HepG2 (cell line): ENCODE data around the gene PTGDS. TPM values are rescaled to one million over a fixed set of nuclear protein-coding genes. Genes with fewer than 3 reads are reported as not detected.
A peak's percentile ranks its signal among the peaks of the same experiment; 100 is the strongest.

Experiments used
- AKAP8 ChIP-seq: sonication (generic); formaldehyde crosslinking; IDR thresholded peaks from 2 replicates; pipeline ENCODE4 v1.5.1; 2020; ENCODE audit warnings: mild to moderate bottlenecking, missing genetic modification reagents
- ARID2 ChIP-seq: sonication (generic); formaldehyde crosslinking; IDR thresholded peaks from 2 replicates; pipeline ENCODE4 v1.8.1; 2022; ENCODE audit warnings: mild to moderate bottlenecking, missing genetic modification reagents, borderline replicate concordance
- FOXP1 ChIP-seq, 2 experiments: fragments of 450-650 bp in 1 of 2; IDR thresholded peaks; 2 replicates each; pipeline ENCODE4 v1.6.1; 2017 to 2018; ENCODE audit warnings: antibody characterized with exemption in 1 of 2
- NCOA1 ChIP-seq: sonication (generic); formaldehyde crosslinking; IDR thresholded peaks from 2 replicates; pipeline ENCODE4 v1.9.0; 2021; ENCODE audit warnings: missing genetic modification reagents
- NFE2L1 ChIP-seq: sonication (generic); formaldehyde crosslinking; IDR thresholded peaks from 2 replicates; pipeline ENCODE4 v1.4.0; 2020; ENCODE audit warnings: missing genetic modification reagents, mild to moderate bottlenecking, borderline replicate concordance
- RBM39 ChIP-seq: fragments of 200-400 bp; formaldehyde crosslinking; IDR thresholded peaks from one replicate; pipeline ENCODE4 v1.6.1; 2018; ENCODE audit warnings: antibody characterized with exemption, mild to moderate bottlenecking, low read depth, low read length; ENCODE audit not compliant: poor library complexity, severe bottlenecking
- RCOR2 ChIP-seq: IDR thresholded peaks from 2 replicates; pipeline ENCODE4 v1.6.1; 2016; ENCODE audit warnings: missing biosample characterization, missing genetic modification reagents
- SAP130 ChIP-seq: IDR thresholded peaks from 2 replicates; pipeline ENCODE4 v1.6.1; 2016; ENCODE audit warnings: low read depth
- SUZ12 ChIP-seq: fragments of 150-350 bp; IDR thresholded peaks from 2 replicates; pipeline ENCODE4 v1.6.1; 2014; ENCODE audit warnings: low read depth, low read length
- U2AF1 ChIP-seq: fragments of 200-400 bp; formaldehyde crosslinking; optimal IDR thresholded peaks from 2 replicates; pipeline ENCODE3; 2017; ENCODE audit warnings: mild to moderate bottlenecking, low read depth, low read length
- ZBTB7B ChIP-seq: sonication (generic); formaldehyde crosslinking; IDR thresholded peaks from 2 replicates; pipeline ENCODE4 v1.4.0; 2020; ENCODE audit warnings: missing genetic modification reagents
- ZNF12 ChIP-seq: sonication (generic); formaldehyde crosslinking; IDR thresholded peaks from 2 replicates; pipeline ENCODE4 v1.5.0; 2020; ENCODE audit warnings: missing genetic modification reagents
- ZNF160 ChIP-seq: sonication (generic); formaldehyde crosslinking; IDR thresholded peaks from 2 replicates; pipeline ENCODE4 v1.8.0; 2022; ENCODE audit warnings: mild to moderate bottlenecking, inconsistent platforms, missing genetic modification reagents
- ZNF180 ChIP-seq: sonication (generic); formaldehyde crosslinking; IDR thresholded peaks from 2 replicates; pipeline ENCODE4 v1.4.0; 2020; ENCODE audit warnings: low read depth, missing genetic modification reagents, borderline replicate concordance
- ZNF264 ChIP-seq: sonication (generic); formaldehyde crosslinking; IDR thresholded peaks from 2 replicates; pipeline ENCODE4 v1.4.0; 2020; ENCODE audit warnings: missing genetic modification reagents
- ZNF33A ChIP-seq: sonication (generic); formaldehyde crosslinking; IDR thresholded peaks from 2 replicates; pipeline ENCODE4 v1.5.1; 2020; ENCODE audit warnings: missing genetic modification reagents, mild to moderate bottlenecking, moderate library complexity, borderline replicate concordance
- ZNF33B ChIP-seq: sonication (generic); formaldehyde crosslinking; IDR thresholded peaks from 2 replicates; pipeline ENCODE4 v1.5.1; 2020; ENCODE audit warnings: mild to moderate bottlenecking, missing genetic modification reagents
- ZNF552 ChIP-seq: sonication (generic); formaldehyde crosslinking; IDR thresholded peaks from 2 replicates; pipeline ENCODE4 v1.9.0; 2022; ENCODE audit warnings: missing genetic modification reagents, mild to moderate bottlenecking, borderline replicate concordance
- ZNF709 ChIP-seq: sonication (generic); formaldehyde crosslinking; IDR thresholded peaks from 2 replicates; pipeline ENCODE4 v1.5.0; 2020; ENCODE audit warnings: mild to moderate bottlenecking, missing genetic modification reagents
- ZNF850 ChIP-seq: sonication (generic); formaldehyde crosslinking; conservative IDR thresholded peaks from 2 replicates; pipeline ENCODE4 v1.9.0; 2021; ENCODE audit warnings: mild to moderate bottlenecking, missing genetic modification reagents
- polyA plus RNA-seq, 8 experiments: library from polyadenylated mRNA; depleted of rRNA in 3 of 8; stranded (reverse) in 7 of 8; unstranded in 1 of 8; fragments of >200 nt; fragmentation: Illumina TruSeq in 4 of 8; extraction: Trizol in 4 of 8; gene quantifications; 2 replicates each; pipeline versions ENCODE4 v1.2.1 to v1.2.3, GENCODE V29; 2011 to 2016; ENCODE audit warnings: low read depth in 4 of 8, missing spikeins in 1 of 8, mixed read lengths in 1 of 8; ENCODE audit not compliant: insufficient read depth in 1 of 8
- total RNA-seq, 5 experiments: library from RNA; depleted of rRNA; stranded (reverse); fragments of >200 nt; fragmentation: Illumina TruSeq; extraction: Trizol; gene quantifications; 2 replicates each; pipeline ENCODE4 v1.2.3, GENCODE V29; 2016; ENCODE audit warnings: low read depth in 1 of 5
- TF ChIP-seq, protein P1 (sequence below): sonication (generic); formaldehyde crosslinking; IDR thresholded peaks from 2 replicates; pipeline ENCODE4 v1.5.0; 2020; ENCODE audit warnings: mild to moderate bottlenecking, missing genetic modification reagents
- TF ChIP-seq, protein P2 (sequence below): sonication (generic); formaldehyde crosslinking; IDR thresholded peaks from 2 replicates; pipeline ENCODE4 v1.8.0; 2022; ENCODE audit warnings: mild to moderate bottlenecking, missing genetic modification reagents
- TF ChIP-seq, protein P3 (sequence below): sonication (generic); formaldehyde crosslinking; IDR thresholded peaks from 2 replicates; pipeline ENCODE4 v1.4.0; 2020; ENCODE audit warnings: missing genetic modification reagents, borderline replicate concordance

PTGDS gene
- total and polyA plus RNA-seq, 2 of the 13 experiments (the other 11 are each of a cell fraction or from before 2014, with no cell fraction given) = 0.33 to 0.50 TPM

DNA sequence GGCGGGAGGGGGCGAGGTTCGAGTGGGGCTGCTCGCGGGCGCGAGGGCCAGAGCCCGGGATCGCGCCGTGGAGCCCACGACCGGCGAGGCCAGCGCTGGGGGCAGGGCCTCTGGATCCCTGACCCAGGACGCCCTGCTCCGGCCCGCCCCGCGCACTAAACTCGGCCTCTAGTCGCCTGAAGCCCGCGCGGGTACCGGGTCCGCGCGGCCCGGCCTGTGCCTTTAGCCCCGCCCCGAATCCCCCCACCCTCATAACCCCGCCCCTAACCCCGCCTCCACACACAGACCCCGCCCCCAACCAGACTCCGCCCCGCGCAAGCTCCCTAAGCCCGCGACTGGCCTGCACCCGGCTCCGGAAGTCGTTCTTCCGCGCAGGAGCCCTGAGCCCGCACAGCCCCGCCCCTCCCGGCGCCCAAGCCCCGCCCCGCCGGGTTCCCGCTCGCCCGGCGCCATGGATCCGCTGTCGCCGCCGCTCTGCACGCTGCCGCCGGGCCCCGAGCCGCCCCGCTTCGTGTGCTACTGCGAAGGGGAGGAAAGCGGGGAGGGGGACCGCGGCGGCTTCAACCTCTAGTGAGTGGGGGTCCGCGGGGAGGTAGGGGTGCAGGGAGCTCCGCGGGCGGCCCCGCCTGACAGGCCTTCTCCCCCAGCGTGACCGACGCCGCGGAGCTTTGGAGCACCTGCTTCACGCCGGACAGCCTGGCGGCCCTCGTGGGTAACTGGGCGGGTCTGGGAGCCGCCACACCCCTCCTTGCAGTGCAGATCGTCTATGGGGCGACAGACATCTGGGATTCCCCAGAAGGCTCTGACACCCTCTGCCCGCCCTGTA is 14.9 kb downstream of the PTGDS start, which contains the start of gene PAXX (continued):
- TF ChIP-seq, protein P1, sequence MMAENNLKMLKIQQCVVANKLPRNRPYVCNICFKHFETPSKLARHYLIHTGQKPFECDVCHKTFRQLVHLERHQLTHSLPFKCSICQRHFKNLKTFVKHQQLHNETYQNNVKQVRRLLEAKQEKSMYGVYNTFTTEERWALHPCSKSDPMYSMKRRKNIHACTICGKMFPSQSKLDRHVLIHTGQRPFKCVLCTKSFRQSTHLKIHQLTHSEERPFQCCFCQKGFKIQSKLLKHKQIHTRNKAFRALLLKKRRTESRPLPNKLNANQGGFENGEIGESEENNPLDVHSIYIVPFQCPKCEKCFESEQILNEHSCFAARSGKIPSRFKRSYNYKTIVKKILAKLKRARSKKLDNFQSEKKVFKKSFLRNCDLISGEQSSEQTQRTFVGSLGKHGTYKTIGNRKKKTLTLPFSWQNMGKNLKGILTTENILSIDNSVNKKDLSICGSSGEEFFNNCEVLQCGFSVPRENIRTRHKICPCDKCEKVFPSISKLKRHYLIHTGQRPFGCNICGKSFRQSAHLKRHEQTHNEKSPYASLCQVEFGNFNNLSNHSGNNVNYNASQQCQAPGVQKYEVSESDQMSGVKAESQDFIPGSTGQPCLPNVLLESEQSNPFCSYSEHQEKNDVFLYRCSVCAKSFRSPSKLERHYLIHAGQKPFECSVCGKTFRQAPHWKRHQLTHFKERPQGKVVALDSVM (CRISPR knock-in tag) = no peak
- TF ChIP-seq, protein P2, sequence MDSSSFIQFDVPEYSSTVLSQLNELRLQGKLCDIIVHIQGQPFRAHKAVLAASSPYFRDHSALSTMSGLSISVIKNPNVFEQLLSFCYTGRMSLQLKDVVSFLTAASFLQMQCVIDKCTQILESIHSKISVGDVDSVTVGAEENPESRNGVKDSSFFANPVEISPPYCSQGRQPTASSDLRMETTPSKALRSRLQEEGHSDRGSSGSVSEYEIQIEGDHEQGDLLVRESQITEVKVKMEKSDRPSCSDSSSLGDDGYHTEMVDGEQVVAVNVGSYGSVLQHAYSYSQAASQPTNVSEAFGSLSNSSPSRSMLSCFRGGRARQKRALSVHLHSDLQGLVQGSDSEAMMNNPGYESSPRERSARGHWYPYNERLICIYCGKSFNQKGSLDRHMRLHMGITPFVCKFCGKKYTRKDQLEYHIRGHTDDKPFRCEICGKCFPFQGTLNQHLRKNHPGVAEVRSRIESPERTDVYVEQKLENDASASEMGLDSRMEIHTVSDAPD (CRISPR knock-in tag) = no peak
- TF ChIP-seq NFE2L1 (CRISPR knock-in tag) (no peak), ZNF552 (CRISPR knock-in tag) (0 out of 2 replicates have a peak, but pooled peaks have one; percentile 36), ARID2 (CRISPR knock-in tag) (no peak), AKAP8 (CRISPR knock-in tag) (0 out of 2 replicates have a peak, but pooled peaks have one; percentile 9), ZNF160 (CRISPR knock-in tag) (0 out of 2 replicates have a peak, but pooled peaks have one; percentile 53), FOXP1 (IDR thresholded peaks at IDR 0.05) (no peak), FOXP1 (CRISPR knock-in tag; IDR thresholded peaks at IDR 0.05) (no peak), ZNF264 (no peak), RBM39 (no peak), ZNF12 (CRISPR knock-in tag) (no peak), RCOR2 (CRISPR knock-in tag) (no peak), SUZ12 (no peak), ZNF33A (no peak), NCOA1 (no peak), SAP130 (CRISPR knock-in tag) (peak; percentile 73), ZNF180 (no peak), ZBTB7B (no peak), ZNF850 (CRISPR knock-in tag) (no peak), ZNF33B (peak; percentile 80; the same call in 1 of the 2 replicates), ZNF709 (CRISPR knock-in tag) (no peak), U2AF1 (no peak)
- TF ChIP-seq, protein P3, sequence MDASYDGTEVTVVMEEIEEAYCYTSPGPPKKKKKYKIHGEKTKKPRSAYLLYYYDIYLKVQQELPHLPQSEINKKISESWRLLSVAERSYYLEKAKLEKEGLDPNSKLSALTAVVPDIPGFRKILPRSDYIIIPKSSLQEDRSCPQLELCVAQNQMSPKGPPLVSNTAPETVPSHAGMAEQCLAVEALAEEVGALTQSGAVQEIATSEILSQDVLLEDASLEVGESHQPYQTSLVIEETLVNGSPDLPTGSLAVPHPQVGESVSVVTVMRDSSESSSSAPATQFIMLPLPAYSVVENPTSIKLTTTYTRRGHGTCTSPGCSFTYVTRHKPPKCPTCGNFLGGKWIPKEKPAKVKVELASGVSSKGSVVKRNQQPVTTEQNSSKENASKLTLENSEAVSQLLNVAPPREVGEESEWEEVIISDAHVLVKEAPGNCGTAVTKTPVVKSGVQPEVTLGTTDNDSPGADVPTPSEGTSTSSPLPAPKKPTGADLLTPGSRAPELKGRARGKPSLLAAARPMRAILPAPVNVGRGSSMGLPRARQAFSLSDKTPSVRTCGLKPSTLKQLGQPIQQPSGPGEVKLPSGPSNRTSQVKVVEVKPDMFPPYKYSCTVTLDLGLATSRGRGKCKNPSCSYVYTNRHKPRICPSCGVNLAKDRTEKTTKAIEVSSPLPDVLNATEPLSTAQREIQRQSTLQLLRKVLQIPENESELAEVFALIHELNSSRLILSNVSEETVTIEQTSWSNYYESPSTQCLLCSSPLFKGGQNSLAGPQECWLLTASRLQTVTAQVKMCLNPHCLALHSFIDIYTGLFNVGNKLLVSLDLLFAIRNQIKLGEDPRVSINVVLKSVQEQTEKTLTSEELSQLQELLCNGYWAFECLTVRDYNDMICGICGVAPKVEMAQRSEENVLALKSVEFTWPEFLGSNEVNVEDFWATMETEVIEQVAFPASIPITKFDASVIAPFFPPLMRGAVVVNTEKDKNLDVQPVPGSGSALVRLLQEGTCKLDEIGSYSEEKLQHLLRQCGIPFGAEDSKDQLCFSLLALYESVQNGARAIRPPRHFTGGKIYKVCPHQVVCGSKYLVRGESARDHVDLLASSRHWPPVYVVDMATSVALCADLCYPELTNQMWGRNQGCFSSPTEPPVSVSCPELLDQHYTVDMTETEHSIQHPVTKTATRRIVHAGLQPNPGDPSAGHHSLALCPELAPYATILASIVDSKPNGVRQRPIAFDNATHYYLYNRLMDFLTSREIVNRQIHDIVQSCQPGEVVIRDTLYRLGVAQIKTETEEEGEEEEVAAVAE = no peak
